ENCODE data around the gene PAX9. TPM values are rescaled to one million over a fixed set of nuclear protein-coding genes. Genes with fewer than 3 reads are reported as not detected.

PAX9 gene
- total RNA-seq, 2 experiments from 2014 or later: not detected

DNA sequence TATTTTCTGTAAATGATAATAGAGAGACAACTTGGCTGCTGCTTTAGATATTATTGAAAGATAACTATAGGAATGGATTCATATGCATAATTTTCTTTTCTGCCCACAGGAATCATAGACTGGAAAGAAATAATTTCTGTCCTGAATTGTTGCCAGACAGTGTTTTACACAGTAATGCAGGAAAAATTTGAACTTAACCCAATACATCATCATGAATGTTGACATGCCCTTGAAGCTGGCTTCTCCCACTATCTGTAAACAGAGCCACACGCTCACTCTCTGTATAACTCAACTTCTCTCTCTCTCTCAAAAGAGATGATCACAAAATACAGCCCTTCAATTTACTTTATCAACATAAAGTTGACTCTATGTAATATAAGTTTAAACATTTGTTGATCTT, 56.6 kb downstream of the PAX9 start:
- POLR2A ChIA-PET: no interaction called here
- CTCF ChIA-PET: interaction anchor here (1.6 kb wide), 1 partner anchor 164 kb away, joined by 4 read pairs; no protein-coding TSS in a partner anchor
- TF ChIP-seq, protein P1, sequence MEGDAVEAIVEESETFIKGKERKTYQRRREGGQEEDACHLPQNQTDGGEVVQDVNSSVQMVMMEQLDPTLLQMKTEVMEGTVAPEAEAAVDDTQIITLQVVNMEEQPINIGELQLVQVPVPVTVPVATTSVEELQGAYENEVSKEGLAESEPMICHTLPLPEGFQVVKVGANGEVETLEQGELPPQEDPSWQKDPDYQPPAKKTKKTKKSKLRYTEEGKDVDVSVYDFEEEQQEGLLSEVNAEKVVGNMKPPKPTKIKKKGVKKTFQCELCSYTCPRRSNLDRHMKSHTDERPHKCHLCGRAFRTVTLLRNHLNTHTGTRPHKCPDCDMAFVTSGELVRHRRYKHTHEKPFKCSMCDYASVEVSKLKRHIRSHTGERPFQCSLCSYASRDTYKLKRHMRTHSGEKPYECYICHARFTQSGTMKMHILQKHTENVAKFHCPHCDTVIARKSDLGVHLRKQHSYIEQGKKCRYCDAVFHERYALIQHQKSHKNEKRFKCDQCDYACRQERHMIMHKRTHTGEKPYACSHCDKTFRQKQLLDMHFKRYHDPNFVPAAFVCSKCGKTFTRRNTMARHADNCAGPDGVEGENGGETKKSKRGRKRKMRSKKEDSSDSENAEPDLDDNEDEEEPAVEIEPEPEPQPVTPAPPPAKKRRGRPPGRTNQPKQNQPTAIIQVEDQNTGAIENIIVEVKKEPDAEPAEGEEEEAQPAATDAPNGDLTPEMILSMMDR (IDR thresholded peaks at IDR 0.05): no peak

DNA sequence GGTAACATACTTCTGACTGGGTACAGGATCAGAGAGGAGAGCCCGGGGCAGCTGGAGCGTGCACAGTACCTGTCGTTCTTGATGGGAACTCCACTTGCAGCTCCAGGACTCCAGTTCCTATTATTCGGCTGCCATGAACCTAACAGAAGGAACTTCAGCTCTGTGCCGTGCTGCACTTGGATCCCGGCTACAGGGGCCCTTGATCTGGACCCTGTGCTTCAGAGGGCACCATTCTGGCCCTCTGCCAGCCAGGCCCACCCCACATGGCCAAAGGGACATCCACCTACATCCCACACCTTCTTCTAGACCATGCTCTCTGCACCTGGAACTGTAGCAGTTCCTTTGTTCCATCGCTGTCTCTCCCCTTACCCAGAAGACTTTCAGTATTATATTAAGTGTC, 58.2 kb downstream of the PAX9 start:
- no peak overlapping the region for H3K4me3 Mint-ChIP-seq
- ATAC-seq (no peak), DNase-seq (no peak)
- ChIA-PET CTCF (no interaction called here), POLR2A (no interaction called here)
- no peaks in the 10 kb centered on the region for H3K36me3 Mint-ChIP-seq (ENCODE audit: low read depth)
- H3K4me1 Mint-ChIP-seq (ENCODE audit: low read depth): no peaks in the 10 kb centered on the region
- TF ChIP-seq, protein P1 (IDR thresholded peaks at IDR 0.05): no peak
- H3K27ac Mint-ChIP-seq: no peak overlapping the region
- intact Hi-C loops (cut with micrococcal nuclease): no loop called here
- H3K27me3 Mint-ChIP-seq: no peaks in the 10 kb centered on the region
- H3K9me3 Mint-ChIP-seq: no peaks in the 10 kb centered on the region

More for the DNA sequence above, 56.6 kb downstream of the PAX9 start:
- H3K4me3 Mint-ChIP-seq: no peak overlapping the region
- H3K36me3 Mint-ChIP-seq (ENCODE audit: low read depth): no peaks in the 10 kb centered on the region
- no peak overlapping the region for H3K27ac Mint-ChIP-seq
- intact Hi-C loops (cut with micrococcal nuclease): no loop called here
- no peaks in the 10 kb centered on the region for H3K4me1 Mint-ChIP-seq (ENCODE audit: low read depth)
- no peak for ATAC-seq
- no peaks in the 10 kb centered on the region for H3K27me3 Mint-ChIP-seq
- no peaks in the 10 kb centered on the region for H3K9me3 Mint-ChIP-seq
- DNase-seq: no peak

DNA sequence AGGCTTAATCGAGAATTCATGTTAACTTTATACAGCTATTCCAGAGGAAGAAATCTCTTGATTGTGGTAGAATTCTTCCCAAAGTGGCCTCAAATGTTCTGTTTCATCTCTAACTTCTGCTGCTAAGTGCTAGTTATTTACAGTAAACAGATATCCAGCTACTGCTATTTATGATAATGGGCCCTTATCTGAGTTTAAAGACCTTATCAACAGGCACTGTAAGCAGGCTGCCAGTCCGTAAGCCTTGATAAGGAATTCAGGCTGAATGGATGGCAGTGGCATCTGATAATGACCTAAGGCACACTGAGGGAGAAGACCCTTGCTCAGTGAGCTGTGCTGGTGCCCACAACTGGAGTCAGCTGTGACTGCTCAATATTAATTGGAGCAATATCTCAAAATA, 59.0 kb downstream of the PAX9 start:
- intact Hi-C loops (cut with micrococcal nuclease): no loop called here
- TF ChIP-seq, protein P1 (IDR thresholded peaks at IDR 0.05): no peak
- ChIA-PET CTCF (interaction anchor here (0.6 kb wide), 1 partner anchor 221 kb away, joined by 3 read pairs; no protein-coding TSS in a partner anchor), POLR2A (interaction anchor here (0.6 kb wide), 1 partner anchor 29 kb away, joined by 4 read pairs; no protein-coding TSS in a partner anchor)
- H3K27ac Mint-ChIP-seq: no peak overlapping the region
- H3K4me3 Mint-ChIP-seq: no peak overlapping the region
- no peaks in the 10 kb centered on the region for H3K4me1 Mint-ChIP-seq (ENCODE audit: low read depth)
- H3K36me3 Mint-ChIP-seq (ENCODE audit: low read depth): no peaks in the 10 kb centered on the region
- no peak for DNase-seq
- H3K27me3 Mint-ChIP-seq: no peaks in the 10 kb centered on the region
- no peak for ATAC-seq
- peaks cover 2% of the 10 kb centered on the region for H3K9me3 Mint-ChIP-seq

DNA sequence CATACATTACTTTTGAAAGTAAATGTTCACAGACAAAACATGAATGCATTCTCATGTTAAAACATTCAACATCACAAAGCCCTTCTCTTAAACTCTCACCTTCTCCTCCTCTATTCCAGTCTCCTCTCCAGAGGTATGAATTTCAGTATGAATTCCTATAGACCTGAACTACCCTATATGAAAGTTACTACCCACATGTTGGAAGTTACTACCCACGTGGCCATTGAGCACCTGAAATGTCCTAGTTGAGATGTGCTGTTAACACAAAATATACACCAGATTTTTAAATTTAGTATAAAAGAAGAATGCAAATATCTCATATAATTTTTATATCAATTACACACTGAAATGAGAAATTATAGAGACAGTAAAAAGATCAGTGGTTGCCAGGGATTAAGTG, 60.2 kb downstream of the PAX9 start:
- intact Hi-C loops (cut with micrococcal nuclease): no loop called here
- Mint-ChIP-seq H3K4me1 (ENCODE audit: low read depth) (no peaks in the 10 kb centered on the region), H3K36me3 (ENCODE audit: low read depth) (no peaks in the 10 kb centered on the region), H3K27me3 (no peaks in the 10 kb centered on the region), H3K9me3 (peaks cover 2% of the 10 kb centered on the region), H3K4me3 (no peak overlapping the region), H3K27ac (no peak overlapping the region)
- DNase-seq (no peak), ATAC-seq (no peak)
- ChIA-PET CTCF (no interaction called here), POLR2A (no interaction called here)
- TF ChIP-seq, protein P1 (IDR thresholded peaks at IDR 0.05): no peak

DNA sequence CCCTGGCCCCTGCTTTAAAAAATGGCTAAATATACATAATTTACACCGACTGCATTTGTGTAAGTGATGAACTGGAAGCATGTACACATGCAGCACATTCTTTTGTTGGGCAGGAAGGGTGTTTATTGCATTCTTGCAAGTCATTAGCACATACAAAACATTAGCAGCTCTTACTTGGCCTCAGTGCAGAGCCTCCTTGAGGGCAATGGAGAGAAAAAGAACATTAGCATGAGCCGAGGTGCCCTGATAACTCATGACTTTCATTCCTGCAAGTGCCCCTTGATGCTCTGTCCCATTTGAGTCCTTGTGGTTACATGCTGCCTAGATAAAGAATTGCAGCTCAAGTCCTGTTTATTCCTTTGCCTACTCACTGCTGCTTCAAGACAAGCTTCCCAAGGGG, 61.9 kb downstream of the PAX9 start:
- H3K4me3 Mint-ChIP-seq: no peak overlapping the region
- H3K36me3 Mint-ChIP-seq (ENCODE audit: low read depth): no peaks in the 10 kb centered on the region
- TF ChIP-seq, protein P1 (IDR thresholded peaks at IDR 0.05): no peak
- ChIA-PET CTCF (no interaction called here), POLR2A (no interaction called here)
- no peak for ATAC-seq
- H3K27me3 Mint-ChIP-seq: no peaks in the 10 kb centered on the region
- H3K4me1 Mint-ChIP-seq (ENCODE audit: low read depth): no peaks in the 10 kb centered on the region
- peaks cover 2% of the 10 kb centered on the region for H3K9me3 Mint-ChIP-seq
- no peak overlapping the region for H3K27ac Mint-ChIP-seq
- intact Hi-C loops (cut with micrococcal nuclease): no loop called here
- no peak for DNase-seq

Measured in activated CD8-positive, alpha-beta T cell treated with anti-CD3 and anti-CD28 coated beads for 36 hours (primary cell).